A673 (cell line): Measurements from ENCODE around the gene NTMT2. TPM values are rescaled to one million over a fixed set of nuclear protein-coding genes. Genes with fewer than 3 reads are reported as not detected.

Source experiments
- BruUV-seq: library from RNA; stranded (reverse); fragments of 400-500 nt; replicated peaks from 2 replicates; lab custom pipeline; 2021; lab: Mats Ljungman, UMichigan
- CTCF ChIA-PET: fragments of 300-600 bp; sonication (Branson Sonifier 250); formaldehyde crosslinking; loops from one replicate; lab custom pipeline; 2022; ENCODE audit warnings: antibody characterized with exemption; lab: Charles Lee
- POLR2A ChIA-PET: fragments of 300-600 bp; sonication (Branson Sonifier 250); formaldehyde crosslinking; loops from one replicate; lab custom pipeline; 2022; ENCODE audit warnings: antibody characterized with exemption; ENCODE audit not compliant: low non-redundant PET; lab: Charles Lee
- DNase-seq: peaks from one replicate; pipeline ENCODE4 v3.0.0-alpha.2; 2015; ENCODE audit warnings: low spot score
- H3K27ac ChIP-seq: fragments of 200-600 bp; sonication (generic); 2 replicates; pipeline ENCODE4 v1.5.1; 2016; ENCODE audit warnings: mixed run types, low read depth, mild to moderate bottlenecking, mixed read lengths, antibody characterized with exemption, low read length; ENCODE audit not compliant: poor library complexity, severe bottlenecking
- H3K27me3 ChIP-seq: fragments of 200-600 bp; sonication (generic); replicated peaks from 2 replicates; pipeline ENCODE4 v1.6.1; 2017; ENCODE audit warnings: mixed run types, low read depth, mild to moderate bottlenecking, mixed read lengths, antibody characterized with exemption, low read length; ENCODE audit not compliant: insufficient read depth, poor library complexity
- H3K36me3 ChIP-seq: fragments of 200-600 bp; sonication (generic); 2 replicates; pipeline ENCODE4 v1.6.1; 2016; ENCODE audit warnings: mixed run types, mild to moderate bottlenecking, mixed read lengths, antibody characterized with exemption, low read length; ENCODE audit not compliant: insufficient read depth, poor library complexity, severe bottlenecking
- H3K4me1 ChIP-seq: fragments of 200-600 bp; sonication (generic); 2 replicates; pipeline ENCODE4 v1.6.1; 2017; ENCODE audit warnings: mixed run types, mild to moderate bottlenecking, mixed read lengths, antibody characterized with exemption, low read length; ENCODE audit not compliant: insufficient read depth, poor library complexity, severe bottlenecking
- H3K4me3 ChIP-seq: fragments of 200-600 bp; sonication (generic); 2 replicates; pipeline ENCODE4 v1.5.1; 2016; ENCODE audit warnings: low read depth, mixed run types, mild to moderate bottlenecking, mixed read lengths, low read length; ENCODE audit not compliant: poor library complexity, severe bottlenecking
- H3K9me3 ChIP-seq: fragments of 200-600 bp; sonication (generic); 2 replicates; pipeline ENCODE4 v1.6.1; 2016; ENCODE audit warnings: mixed run types, low read depth, mild to moderate bottlenecking, mixed read lengths, antibody characterized with exemption, low read length; ENCODE audit not compliant: poor library complexity, severe bottlenecking
- CTCF ChIP-seq: fragments of 300-800, 200-600 bp; sonication (generic); conservative IDR thresholded peaks from 2 replicates; pipeline ENCODE4 v1.5.1; 2017; ENCODE audit warnings: low read depth, mild to moderate bottlenecking, antibody characterized with exemption, low read length, moderate library complexity, mixed read lengths
- EZH2 ChIP-seq: fragments of 200-600 bp; sonication (generic); IDR thresholded peaks from 2 replicates; pipeline ENCODE4 v1.6.1; 2017; ENCODE audit warnings: borderline replicate concordance, low read depth, mild to moderate bottlenecking, mixed read lengths, antibody characterized with exemption, low read length; ENCODE audit not compliant: poor library complexity, severe bottlenecking
- intact Hi-C: fragments of 100-400 bp; cut with micrococcal nuclease; formaldehyde crosslinking; loops from one replicate; pipeline ENCODE4 v1.10.0; 2022; ENCODE audit not compliant: unreplicated experiment
- total RNA-seq: library from RNA; stranded (reverse); gene quantifications from 2 replicates; pipeline ENCODE4 v1.2.3, GENCODE V29; 2021

Gene NTMT2
- total RNA-seq, 1 experiment from 2014 or later = not detected

- CTCF ChIA-PET = no interaction called here
- intact Hi-C loops = no loop called here
Measured at GRCh38 chr1:170157820-170158219, 12.1 kb downstream of the NTMT2 start.

GRCh38 chr1:170162459-170163246 lies 16.9 kb downstream of the NTMT2 start:
- Histone ChIP-seq H3K4me1 (no peaks in the 10 kb centered on the region), H3K27ac (no peak overlapping the region), H3K27me3 (no peaks in the 10 kb centered on the region), H3K9me3 (no peaks in the 10 kb centered on the region), H3K4me3 (no peak overlapping the region), H3K36me3 (no peaks in the 10 kb centered on the region)
- no peak for TF ChIP-seq EZH2
- TF ChIP-seq CTCF = no peak
- no TSS peak for BruUV-seq
- CTCF ChIA-PET = no interaction called here
- POLR2A ChIA-PET = no interaction called here
- intact Hi-C loops = no loop called here
- no peak for DNase-seq

More at GRCh38 chr1:170157820-170158219, 12.1 kb downstream of the NTMT2 start:
- no TSS peak for BruUV-seq
- H3K27me3 ChIP-seq = no peaks in the 10 kb centered on the region
- H3K4me3 ChIP-seq = no peak overlapping the region
- no peaks in the 10 kb centered on the region for H3K36me3 ChIP-seq
- TF ChIP-seq CTCF = no peak
- no peak for TF ChIP-seq EZH2
- no peaks in the 10 kb centered on the region for H3K9me3 ChIP-seq
- POLR2A ChIA-PET = no interaction called here
- DNase-seq = no peak
- no peak overlapping the region for H3K27ac ChIP-seq
- H3K4me1 ChIP-seq = no peaks in the 10 kb centered on the region

GRCh38 chr1:170164103-170164763 lies 18.5 kb downstream of the NTMT2 start:
- no peak overlapping the region for H3K4me3 ChIP-seq
- H3K36me3 ChIP-seq = no peaks in the 10 kb centered on the region
- H3K27me3 ChIP-seq = no peaks in the 10 kb centered on the region
- no peak overlapping the region for H3K27ac ChIP-seq
- DNase-seq = no peak
- ChIA-PET POLR2A (no interaction called here), CTCF (no interaction called here)
- no peak for TF ChIP-seq CTCF
- no peak for TF ChIP-seq EZH2
- BruUV-seq = no TSS peak
- intact Hi-C loops = no loop called here
- no peaks in the 10 kb centered on the region for H3K4me1 ChIP-seq
- H3K9me3 ChIP-seq = no peaks in the 10 kb centered on the region
